D721Med (cell line): Measurements from ENCODE around the gene FLYWCH1.

Experiments
- DNase-seq: peaks from one replicate; pipeline ENCODE4 v3.0.0; 2011; ENCODE audit warnings: low spot score; ENCODE audit not compliant: insufficient read length
- FAIRE-seq: peaks from 2 replicates; lab custom pipeline; 2011; peaks lifted over from hg19 to GRCh38; lab: Jason Lieb, UNC
- TF ChIP-seq, protein P1 (sequence below): IDR thresholded peaks from 2 replicates; pipeline ENCODE4 v1.5.1; 2012; ENCODE audit warnings: mild to moderate bottlenecking, control low read depth; ENCODE audit not compliant: insufficient read depth; ENCODE audit errors: missing control alignments

Gene FLYWCH1

GRCh38 chr16:2900526-2901075 is 11.1 kb upstream of the FLYWCH1 start:
- TF ChIP-seq, protein P1, sequence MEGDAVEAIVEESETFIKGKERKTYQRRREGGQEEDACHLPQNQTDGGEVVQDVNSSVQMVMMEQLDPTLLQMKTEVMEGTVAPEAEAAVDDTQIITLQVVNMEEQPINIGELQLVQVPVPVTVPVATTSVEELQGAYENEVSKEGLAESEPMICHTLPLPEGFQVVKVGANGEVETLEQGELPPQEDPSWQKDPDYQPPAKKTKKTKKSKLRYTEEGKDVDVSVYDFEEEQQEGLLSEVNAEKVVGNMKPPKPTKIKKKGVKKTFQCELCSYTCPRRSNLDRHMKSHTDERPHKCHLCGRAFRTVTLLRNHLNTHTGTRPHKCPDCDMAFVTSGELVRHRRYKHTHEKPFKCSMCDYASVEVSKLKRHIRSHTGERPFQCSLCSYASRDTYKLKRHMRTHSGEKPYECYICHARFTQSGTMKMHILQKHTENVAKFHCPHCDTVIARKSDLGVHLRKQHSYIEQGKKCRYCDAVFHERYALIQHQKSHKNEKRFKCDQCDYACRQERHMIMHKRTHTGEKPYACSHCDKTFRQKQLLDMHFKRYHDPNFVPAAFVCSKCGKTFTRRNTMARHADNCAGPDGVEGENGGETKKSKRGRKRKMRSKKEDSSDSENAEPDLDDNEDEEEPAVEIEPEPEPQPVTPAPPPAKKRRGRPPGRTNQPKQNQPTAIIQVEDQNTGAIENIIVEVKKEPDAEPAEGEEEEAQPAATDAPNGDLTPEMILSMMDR, result no peak
- no peak for DNase-seq
- no peak for FAIRE-seq

DNA sequence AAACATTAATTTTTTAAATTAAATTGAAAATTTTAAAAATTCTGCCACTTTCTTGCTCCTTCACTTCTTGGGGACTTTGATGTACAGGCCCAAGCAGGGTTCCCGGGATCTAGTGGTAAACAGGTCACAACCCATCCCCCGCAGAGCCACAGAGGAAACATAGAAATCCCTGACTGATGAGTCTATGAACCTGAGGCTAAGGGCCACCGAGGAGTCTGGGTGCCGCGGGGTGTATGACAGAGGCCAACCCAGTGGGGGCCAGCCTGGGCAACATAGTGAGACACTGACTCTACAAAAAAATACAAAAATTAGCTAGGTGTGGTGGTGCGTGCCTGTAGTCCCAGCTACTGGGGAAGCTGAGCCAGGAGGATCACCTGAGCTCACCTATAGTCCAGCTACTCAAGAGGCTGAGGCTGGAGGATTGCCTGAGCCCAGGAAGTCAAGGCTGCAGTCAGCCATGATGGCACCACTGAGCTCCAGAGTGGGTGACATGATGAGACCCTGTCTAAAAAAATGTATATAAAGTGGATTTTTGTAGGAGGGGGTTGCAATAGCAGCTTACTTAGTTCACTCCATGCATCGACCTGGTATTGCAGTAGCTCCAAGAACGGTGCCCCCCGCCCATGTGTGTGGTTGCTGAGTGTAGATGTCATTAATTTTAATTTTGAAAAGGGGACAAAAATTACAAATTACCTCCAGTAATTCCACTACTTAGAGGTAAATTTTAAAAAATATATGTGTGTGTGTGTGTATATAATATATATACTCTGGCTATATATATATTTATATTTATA is 9.2 kb upstream of the FLYWCH1 start:
- DNase-seq (no peak), FAIRE-seq (no peak)
- TF ChIP-seq, protein P1, result no peak

- TF ChIP-seq, protein P1, result peak; percentile 74
- FAIRE-seq (no peak), DNase-seq (peak; percentile 80)
Measured at GRCh38 chr16:2904100-2904921, 7.4 kb upstream of the FLYWCH1 start.

GRCh38 chr16:2904922-2905240 is 6.8 kb upstream of the FLYWCH1 start:
- TF ChIP-seq, protein P1, result no peak
- FAIRE-seq (no peak), DNase-seq (no peak)

DNA sequence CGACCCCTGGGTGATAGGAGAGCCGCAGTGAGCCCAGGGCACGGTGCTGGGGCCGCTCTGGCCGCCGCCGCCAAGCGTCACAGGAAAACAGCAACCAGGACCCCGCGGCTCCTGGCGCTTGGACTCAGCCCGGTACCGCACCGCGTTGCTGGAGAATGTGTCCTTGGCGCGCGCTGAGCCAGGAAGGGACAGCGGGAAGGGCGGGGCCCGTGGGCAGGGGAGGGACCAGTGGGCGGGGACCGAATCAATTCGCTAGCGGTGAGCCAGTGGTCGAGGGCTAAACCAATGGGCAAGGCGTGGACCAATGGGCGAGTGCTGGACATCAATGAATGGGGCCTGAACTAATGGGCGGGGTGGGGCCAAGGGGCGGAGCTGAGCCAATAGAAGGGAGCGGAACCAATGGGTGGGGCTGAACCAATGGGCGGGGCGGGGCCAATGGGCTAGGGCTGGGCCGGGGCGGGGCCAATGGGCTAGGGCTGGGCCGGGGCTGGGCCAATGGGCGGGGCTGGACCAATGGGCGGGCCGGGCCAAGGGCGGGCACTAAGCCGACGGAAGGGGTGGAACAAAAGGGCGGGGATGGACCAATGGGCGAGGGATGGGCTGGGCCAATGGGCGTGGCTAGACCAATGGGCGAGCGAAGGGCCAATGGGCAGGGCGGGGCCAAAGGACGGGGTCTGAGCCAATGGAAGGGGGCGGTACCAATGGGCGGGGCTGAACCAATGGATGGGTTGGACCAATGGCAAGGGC is 6.3 kb upstream of the FLYWCH1 start:
- TF ChIP-seq, protein P1, result no peak
- DNase-seq (peak; percentile 87), FAIRE-seq (no peak)

- no peak for DNase-seq
- TF ChIP-seq, protein P1, result no peak
- no peak for FAIRE-seq
Measured at GRCh38 chr16:2905988-2906387, 5.7 kb upstream of the FLYWCH1 start.
